NCI-H82 treated with DMSO at 0.1 percent for 48 hours (cell line): ENCODE data around the gene RSF1.
"Not testable (repeated sequence)": the region's sequence is repeated elsewhere in the genome, so short reads cannot be mapped to it uniquely, and the experiment has no call there.

Experiments
- DNase-seq: peaks from one replicate; lab custom pipeline; 2025; ENCODE audit not compliant: unreplicated experiment; lab: John Stamatoyannopoulos, UW

Gene RSF1

DNA sequence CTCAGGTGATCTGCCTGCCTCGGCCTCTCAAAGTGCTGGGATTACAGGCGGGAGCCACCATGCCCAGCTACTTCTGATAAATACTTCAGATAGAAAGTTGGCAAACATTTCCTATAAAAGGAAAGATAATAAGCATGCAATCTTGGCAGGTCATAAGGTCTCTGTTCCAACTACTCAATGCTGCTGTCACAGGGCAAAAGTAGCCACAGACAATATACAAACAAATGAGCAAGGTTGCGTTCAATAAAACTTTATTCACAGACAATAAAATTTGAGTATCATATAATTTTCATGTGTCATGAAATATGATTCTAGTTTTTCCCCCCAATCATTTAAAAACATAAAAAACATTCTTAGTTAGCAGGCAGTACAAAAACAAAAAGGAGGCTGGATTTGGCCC lies 129.9 kb downstream of the RSF1 start:
- DNase-seq = no peak

DNA sequence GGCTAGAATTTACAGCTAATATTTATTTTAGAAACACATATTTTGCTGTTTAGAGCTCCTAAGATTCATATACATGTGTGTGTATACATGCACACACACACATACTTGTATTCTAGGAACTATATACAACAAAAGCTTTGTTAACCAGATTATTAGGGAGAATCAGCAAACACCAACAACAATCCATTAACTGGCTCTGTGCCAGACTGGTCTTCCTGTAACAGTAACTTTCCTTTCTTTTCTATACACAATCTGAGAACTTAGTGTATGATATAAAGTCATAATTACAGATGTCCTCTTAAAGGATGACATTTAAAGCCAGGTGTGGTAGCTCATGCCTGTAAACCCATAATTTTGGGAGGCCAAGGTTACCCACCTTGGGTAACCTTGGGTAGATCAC lies 133.4 kb downstream of the RSF1 start:
- peak; percentile 15 for DNase-seq

DNA sequence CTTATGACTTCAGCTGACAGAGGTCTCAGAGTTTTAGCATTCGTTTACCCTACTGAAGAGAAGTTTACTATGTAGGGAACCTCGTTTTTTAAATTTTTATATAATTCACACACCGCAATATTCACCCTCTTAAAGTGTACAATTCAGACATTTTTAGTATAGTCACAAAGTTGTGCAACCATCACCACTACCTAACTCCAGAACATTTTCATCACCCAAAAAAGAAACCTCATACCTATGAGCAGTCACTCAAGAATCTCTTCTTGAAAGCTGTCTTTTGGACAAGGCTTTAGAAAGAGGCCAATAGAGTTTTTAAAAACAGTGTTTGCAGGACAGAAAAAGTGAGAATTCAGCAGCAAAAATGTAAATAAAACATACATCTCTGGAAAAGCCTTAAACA lies 143.4 kb downstream of the RSF1 start:
- DNase-seq = no peak

DNA sequence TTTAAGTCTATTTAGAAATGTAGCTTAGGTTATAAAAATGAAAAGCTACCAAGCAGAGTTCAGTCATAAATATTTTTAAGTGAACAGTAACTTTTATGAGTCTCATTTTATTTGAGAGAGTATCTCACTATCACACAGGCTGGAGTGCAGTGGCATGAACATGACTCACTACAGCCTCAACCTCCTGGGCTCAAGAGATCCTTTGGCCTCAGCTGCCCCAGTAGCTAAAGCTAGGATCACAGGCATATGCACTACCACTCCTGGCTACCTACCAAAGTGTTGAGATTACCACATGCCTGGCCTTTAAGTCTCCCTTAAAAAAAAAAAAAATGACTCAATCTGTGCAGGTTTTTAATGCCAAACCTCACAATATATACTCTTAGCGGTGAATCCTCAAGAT lies 148.3 kb downstream of the RSF1 start:
- no peak for DNase-seq

DNA sequence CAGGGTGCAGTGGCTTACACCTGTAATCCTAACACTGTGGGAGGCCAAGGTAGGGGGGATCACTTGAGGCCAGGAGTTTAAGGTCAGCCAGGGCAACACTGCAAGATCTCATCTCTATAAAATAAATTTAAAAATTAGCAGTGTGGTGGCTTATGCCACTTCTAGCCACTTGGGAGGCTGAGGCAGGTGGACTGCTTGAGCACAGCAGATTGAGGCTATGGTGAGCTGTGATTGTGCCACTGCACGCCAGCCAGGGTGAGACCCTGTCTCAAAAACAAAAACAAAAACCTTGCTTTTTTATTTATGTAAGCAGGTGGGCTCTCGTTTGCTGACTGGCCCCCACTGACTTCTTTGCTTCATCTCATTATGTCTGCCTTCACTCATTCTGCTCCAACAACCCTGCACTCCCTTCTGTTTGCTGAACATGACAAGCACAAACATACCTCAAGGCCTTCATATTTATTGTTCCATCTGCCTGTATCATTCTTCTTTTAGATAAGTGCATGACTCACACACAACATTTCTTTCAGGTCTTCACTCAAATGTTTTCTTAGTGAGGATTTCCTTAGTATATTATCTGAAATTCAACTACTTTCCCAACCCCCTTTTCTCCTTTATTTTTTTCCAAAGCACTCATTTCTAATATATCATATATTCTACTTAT lies 150.5 kb downstream of the RSF1 start:
- DNase-seq = no peak

DNA sequence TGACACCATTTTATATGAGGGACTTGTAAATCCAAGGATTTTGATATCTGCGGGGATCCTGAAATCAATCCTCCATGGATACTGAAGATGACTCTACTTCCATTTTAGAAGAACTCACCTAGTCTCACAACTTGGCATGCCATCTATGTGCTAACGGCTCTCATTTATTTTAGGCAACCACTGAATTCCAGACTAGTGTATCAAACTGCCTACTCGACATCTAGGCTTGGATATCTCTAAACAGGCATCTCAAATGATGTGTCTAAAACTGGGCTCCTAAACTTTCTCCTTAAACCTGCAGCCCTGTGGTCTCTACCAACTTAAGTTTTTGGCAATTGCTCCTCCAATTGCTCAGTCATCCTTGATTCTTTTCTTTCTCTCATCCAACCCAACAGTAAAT lies 151.8 kb downstream of the RSF1 start:
- no peak for DNase-seq

DNA sequence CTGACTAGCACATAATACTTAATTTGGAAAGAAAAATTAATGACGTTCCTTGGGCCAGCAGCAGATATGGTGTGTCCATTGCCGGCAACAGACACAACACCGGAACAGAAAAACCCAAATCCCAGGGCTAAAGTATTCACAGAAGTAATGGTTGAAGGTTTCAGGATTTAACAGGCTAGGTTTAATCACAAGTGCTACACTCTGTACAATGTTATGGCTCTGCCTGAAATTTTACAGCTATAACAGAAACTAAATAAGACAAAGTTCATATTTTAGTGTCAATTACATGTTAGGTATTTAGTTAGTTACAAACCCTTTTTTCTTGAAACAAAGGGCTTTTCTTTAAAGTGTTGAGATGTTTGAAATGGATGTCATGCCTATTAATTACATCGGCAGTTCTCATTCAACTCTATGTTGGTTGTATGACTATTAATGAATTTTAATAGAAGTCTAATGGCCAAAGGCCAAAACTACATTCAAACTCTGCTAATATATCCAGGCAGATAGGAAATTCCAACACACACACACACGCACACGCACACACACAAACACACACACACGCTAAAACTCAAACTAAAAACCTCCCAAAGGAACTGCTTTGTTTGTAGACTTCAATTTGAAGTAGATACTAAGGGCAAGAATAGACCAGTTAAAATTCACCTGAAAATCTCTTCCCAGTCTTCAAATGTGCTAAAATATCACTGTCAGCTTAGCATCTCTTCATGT lies 155.1 kb downstream of the RSF1 start:
- no peak for DNase-seq

DNA sequence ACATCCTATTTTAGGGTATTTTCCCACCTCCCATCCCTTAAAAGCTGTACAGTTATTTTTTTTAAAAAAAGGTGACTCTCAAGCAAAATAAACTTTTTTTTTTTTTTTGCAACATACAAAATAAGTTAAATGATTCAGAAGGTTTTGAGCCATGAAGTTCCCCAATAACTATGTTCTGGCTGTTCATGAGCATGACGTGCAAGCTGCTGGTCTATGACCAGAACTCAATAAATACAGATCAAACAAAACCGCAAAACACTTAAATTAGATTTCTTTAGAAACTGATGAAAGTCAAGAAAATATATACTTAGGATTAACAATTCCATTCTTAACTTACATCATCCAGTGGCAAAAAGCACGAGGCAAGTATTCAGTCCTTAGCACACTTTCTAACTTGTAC lies 158.9 kb downstream of the RSF1 start:
- DNase-seq = no peak

DNA sequence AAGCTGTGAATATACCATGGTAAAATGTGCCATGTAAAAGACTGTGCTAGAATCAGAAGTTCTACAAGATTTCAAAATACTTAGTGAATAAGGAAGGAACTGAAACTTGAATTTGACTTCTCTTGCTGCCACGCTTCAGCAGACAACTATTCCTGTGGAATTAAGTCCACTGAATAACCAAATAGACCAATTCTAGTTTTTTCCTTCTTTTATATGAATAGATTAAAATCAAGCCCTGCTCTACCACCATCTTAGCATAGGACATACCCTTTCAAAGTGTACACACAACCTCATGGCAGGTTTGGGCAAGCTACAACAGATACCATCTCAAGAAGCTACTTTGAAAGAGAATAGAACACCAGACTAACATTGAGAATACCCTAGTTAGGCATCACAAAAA lies 159.6 kb downstream of the RSF1 start:
- no peak for DNase-seq

DNA sequence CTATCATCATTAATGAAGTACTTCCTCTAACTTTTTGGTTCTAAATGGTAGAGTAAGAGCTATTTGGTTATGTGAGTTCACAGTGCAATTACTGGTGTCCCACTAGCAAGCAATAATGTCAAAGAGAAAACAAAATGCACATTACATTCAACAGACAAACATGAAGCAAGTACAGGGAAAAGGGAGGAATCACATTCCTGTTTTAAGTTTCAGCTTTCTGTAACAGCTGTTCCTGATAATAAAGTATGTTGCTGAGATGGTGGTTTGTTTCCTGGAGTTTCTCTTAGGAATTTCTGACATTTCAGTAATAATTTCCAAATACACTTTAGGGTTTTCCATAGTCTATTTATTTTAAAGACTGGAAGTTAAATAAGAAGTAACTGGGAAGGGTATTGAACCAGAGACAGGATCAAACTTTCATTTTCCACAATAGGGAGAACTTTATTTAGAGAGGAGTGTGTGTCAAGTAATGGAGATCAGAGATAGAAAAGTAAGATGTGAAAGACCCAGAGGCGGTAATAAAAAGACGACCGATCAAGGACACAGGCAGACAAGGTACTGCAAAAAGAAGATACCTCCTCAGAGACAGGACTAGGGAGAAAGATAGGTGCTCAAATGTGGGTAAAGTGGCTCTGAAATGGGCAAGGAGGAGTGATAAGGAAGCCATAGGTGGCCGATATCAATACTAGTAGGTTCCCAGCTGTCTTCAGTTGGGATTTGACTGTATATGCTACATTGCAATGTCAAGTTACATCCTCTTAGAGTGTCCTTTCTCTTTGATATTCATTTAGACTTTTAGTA lies 162.1 kb downstream of the RSF1 start:
- no peak for DNase-seq

DNA sequence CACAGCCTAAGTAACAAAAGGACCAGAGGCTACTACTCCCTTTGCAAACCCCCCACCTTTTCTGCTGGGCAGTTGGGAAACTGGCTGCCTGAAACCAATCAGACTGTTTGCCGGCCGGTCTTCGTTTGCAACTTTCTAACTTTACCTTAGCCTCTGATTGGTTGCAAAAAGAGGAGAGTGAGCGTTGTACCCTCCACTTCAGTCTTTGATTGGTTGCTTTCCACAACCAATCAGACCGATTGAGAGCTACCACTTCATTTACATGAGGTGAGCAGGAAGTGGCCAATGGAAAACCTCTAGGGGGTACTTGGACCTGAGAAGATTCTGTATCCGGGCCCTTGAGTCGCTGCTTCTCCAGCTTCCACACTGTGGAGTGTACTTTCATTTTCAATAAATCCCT lies 164.2 kb downstream of the RSF1 start:
- DNase-seq = no peak

DNA sequence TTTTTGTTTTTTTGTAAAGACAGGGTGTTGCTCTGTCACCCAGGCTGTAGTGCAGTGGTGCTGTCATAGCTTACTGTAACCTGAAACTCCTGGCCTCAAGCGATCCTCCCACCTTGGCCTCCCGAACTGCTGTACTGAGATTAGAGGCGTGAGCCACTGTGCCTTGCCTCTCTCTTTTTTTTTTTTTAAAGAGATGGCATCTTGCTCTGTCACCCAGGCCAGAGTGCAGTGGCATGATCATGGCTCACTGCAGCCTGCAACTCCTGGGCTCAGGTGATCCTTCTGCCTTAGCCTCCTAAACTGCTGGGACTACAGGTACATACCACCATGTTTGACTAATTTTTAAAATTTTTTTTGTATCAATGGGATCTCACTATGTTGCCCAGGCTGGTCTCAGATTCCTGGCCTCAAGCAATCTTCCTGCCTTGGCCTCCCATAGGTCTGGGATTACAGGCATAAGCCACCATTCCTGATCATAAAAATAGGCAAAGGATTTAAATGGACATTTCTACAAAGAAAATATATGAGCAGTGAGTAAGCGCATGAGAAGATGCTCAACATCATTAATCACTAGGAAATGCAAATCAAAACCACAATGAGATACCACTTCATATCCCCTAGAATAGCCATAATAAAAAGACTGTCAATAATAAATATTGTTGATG lies 165.6 kb downstream of the RSF1 start:
- no peak for DNase-seq

DNA sequence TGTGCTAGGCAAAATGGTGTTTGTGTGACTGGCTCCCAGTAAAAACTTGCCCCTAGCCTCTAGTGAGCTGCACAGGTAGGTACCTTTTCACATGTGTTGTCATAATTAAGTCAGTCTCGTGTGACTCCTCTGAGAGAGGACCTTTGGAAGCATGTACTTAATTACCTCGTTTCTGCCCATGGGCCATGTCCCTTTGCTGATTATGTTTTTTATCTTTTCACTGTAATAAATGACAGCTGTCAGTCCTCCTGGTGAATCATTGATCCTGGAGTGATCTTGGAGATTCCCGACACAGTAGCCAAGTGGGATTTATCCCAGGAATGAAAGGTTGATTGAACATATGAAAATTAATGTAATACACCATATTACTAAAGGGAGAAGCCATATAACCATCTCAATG lies 170.4 kb downstream of the RSF1 start:
- no peak for DNase-seq

DNA sequence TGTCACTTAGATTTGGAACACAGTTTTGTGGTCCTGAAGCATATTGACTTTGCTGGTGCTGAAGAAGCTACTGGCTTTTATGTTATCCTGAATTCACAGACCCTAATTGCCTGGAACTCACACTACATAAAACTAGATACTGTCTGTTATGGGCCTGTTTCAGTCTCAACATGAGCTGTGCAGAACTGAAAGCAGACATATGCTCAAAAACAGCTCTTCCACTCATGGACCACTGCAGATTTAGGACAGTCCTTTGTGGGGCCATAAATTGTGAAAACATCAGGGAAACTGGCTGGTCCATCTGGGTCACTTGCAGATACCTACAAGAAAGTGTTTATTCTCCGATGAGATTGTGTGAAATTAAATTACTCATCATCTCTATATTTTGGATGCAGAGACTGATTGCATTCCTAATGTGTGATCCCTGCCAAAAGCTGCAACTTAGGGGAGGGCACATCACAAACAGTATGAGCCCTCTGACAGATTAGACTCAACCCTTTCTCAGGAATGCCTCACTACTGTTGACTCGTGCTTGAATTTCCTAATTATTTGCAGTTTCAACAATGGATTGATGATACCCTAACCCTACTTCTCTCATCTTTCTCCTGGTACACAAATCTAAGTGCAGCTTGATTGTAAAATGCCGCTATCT lies 172.7 kb downstream of the RSF1 start:
- DNase-seq = no peak

DNA sequence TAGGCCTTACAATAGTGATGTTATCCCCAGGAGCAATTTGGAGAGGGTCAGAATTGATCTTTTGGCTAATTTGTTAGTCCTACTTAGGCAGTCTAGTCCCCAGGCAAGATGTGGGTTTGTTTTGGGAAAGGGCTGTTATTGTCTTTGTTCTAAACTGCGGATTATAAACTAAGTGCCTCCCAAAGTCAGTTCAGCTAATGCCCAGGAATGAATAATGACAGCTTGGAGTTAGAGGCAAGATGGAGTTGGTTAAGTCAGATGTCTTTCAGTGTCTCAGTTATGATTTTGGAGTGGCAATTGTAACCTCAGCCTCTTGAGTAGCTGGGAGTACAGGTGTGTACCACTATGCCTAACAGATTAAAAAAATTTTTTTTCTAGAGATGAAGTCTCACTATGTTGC lies 175.6 kb downstream of the RSF1 start:
- DNase-seq = no peak

DNA sequence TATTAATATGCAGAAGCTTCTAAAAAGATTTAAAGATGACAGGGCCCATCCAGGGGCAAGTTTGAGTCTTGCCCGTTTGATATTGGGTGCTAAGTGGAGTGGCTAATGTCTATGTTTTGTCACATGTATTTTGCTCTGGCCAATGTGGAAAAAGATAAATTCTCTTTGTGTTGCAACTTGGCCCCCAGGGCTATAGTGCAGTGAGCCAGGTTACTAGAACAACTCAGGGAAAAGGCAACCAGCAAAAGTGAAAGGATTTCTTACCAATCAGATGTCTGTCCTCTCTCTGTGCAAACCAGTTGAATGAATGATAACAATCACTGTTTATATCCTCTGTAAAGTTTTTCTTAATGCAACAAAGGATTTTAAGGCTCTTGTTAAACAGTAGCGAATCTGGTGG lies 178.3 kb downstream of the RSF1 start:
- DNase-seq = no peak

DNA sequence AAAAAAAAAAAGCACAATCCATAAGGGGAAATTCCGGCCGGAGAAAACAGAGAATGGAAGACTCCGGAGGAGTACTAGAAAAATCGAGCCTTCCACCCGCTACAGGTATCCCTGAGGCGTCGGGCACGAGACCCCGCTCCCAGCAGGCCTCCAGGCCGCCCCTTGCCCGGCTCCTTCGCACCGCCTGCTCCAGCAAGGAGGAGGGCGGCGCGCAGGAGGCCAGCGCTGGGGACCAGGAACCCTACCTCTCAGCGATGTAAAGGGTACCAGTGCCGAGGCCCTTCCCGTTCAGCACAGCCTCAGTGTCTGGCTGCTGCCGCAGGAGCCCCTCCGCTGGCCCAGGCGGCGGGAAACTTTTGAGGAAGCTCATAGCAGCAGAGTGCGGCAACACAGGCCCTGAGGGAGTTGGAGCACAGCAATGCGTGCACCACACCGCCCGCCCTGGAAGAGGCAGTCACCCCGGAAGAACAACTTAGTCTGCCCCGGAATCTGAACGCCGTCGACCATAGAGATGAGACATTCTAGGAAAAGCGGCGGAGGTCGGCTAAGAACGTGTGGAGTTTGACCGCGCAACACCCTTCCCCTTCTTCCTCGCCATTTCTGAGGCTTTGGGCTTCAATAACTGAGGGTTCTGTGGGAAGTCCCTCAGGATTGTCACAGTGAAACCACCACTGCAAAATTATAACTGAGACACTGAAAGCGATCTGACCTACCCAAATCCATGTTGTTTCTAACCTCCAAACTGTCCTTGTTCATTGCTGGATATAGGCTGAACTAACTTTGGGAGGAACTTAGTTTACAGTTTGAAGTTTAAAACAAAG lies 183.0 kb downstream of the RSF1 start, which contains the start of gene CLNS1A:
CLNS1A (minus strand) TSS at position 450 of the 821 bp plus-strand sequence; CDS start at position 370, 80 bp downstream.
- DNase-seq = peak; percentile 79

DNA sequence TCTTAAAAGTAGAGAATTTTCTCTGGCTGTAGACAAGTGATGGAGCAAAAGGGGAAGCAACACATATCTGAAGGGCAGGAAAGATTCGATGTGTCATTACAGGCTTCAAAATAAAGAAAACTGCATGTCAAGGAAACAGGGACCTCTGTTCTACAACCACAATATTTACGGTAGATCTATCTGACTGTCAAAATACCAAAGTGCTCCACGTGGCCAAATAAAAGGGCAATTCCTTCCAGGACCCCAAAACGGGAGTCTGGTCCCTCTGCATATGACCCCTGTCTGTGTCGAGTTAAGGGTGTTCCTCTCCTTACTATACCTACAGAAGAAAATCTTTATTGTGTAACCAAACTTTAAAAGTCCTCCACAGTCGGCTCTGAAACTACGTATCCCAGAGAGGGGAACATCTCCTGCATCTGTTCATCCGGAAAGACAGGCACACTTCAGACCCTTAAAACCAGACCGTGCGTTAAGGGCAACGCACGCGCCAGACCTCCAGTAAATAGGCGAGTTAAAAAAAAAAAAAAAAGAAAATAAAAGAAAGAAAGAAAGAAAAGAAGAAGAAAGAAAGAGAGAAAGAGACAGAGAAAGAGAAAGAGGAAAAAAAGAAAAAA lies 183.7 kb downstream of the RSF1 start:
- DNase-seq = no peak

DNA sequence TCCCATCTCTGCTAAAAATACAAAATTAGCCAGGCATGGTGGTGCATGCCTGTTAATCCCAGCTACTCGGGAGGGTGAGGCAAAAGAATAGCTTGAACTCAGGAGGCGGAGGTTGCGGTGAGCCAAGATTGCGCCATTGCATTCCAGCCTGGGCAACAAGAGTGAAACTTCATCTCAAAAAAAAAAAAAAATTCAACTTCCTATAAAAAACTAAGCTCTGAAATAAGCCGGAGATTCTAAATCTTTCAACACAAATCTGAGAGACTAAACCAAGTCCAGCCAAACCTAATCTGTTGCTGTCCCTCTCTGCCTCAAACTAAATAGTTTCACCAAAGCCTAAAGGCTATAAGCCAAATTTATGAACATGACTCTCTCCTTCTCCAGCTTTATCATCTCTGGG lies 186.6 kb downstream of the RSF1 start:
- DNase-seq = not testable (repeated sequence)
